K562 (cell line): ENCODE results near the gene DEDD2. TPM values are rescaled to one million over a fixed set of nuclear protein-coding genes. Genes with fewer than 3 reads are reported as not detected.

Source experiments
- ARID2 ChIP-seq: fragments of 450-650 bp; IDR thresholded peaks from 2 replicates; pipeline ENCODE4 v1.6.1; 2017; ENCODE audit warnings: antibody characterized with exemption, mild to moderate bottlenecking
- ASH1L ChIP-seq: fragments of 450-650 bp; IDR thresholded peaks from 2 replicates; pipeline ENCODE4 v1.6.1; 2018; ENCODE audit warnings: borderline replicate concordance, mild to moderate bottlenecking, low read depth; ENCODE audit not compliant: partially characterized antibody
- GMEB1 ChIP-seq: fragments of 250-450 bp; sonication (Bioruptor Pico); IDR thresholded peaks from 2 replicates; pipeline ENCODE4 v1.4.0; 2020; ENCODE audit warnings: mild to moderate bottlenecking
- HINFP ChIP-seq: fragments of 450-650 bp; conservative IDR thresholded peaks from 2 replicates; pipeline ENCODE4 v1.6.1; 2016; ENCODE audit warnings: missing genetic modification characterization, low read depth, mild to moderate bottlenecking, control low read depth, missing compliant biosample characterization
- POLR2H ChIP-seq: IDR thresholded peaks from 2 replicates; pipeline ENCODE4 v1.6.1; 2016; ENCODE audit warnings: missing genetic modification characterization, low read depth, mild to moderate bottlenecking, control low read depth, missing compliant biosample characterization, moderate library complexity
- RERE ChIP-seq: sonication (generic); formaldehyde crosslinking; IDR thresholded peaks from 2 replicates; pipeline ENCODE4 v1.8.0; 2023; ENCODE audit warnings: missing genetic modification reagents, mild to moderate bottlenecking, borderline replicate concordance
- SMARCC2 ChIP-seq: fragments of 450-650 bp; IDR thresholded peaks from 2 replicates; pipeline ENCODE4 v1.6.1; 2017; ENCODE audit warnings: antibody characterized with exemption, moderate library complexity, mild to moderate bottlenecking, low read depth
- SUPT5H ChIP-seq: fragments of 450-650 bp; IDR thresholded peaks from 2 replicates; pipeline ENCODE4 v1.6.1; 2016
- polyA plus RNA-seq, 8 experiments: library from polyadenylated mRNA; depleted of rRNA in 4 of 8; stranded (reverse) in 5 of 8; unstranded in 3 of 8; fragments of >200 nt; fragmentation: Nextera tagmentation in 2 of 8; fragmentation: Illumina TruSeq in 1 of 8; extraction: Ambion mirVana in 2 of 8; extraction: Trizol in 1 of 8; gene quantifications; 2 replicates each; pipeline versions ENCODE4 v1.2.1 to v1.2.3, GENCODE V29; 2011 to 2014; ENCODE audit warnings: inconsistent platforms in 1 of 8, missing spikeins in 1 of 8
- total RNA-seq, 7 experiments: library from RNA; depleted of rRNA in 6 of 7; stranded (reverse); fragments of >200 nt in 6 of 7; fragmentation: Illumina TruSeq in 2 of 7; extraction: Trizol in 2 of 7; gene quantifications; 2 replicates each; pipeline versions ENCODE4 v1.2.1 to v1.2.3, GENCODE V29; 2011 to 2021; ENCODE audit warnings: low replicate concordance in 1 of 7

The DEDD2 gene
- total and polyA plus RNA-seq, 9 of the 15 experiments (the other 6 are each of a cell fraction or from before 2014, with no cell fraction given): 4.3 to 43.0 (median 29.2) TPM

- TF ChIP-seq RERE (CRISPR knock-in tag) (no peak), GMEB1 (CRISPR knock-in tag) (no peak), SUPT5H (peak; percentile 64), POLR2H (tag) (no peak), ASH1L (no peak), ARID2 (no peak), SMARCC2 (no peak), HINFP (tag) (no peak)
These were observed 12.4 kb upstream of the DEDD2 start (continued) for GRCh38 chr19:42229855-42230351.
